Measurements from ENCODE around the gene CDK15. TPM values are rescaled to one million over a fixed set of nuclear protein-coding genes. Genes with fewer than 3 reads are reported as not detected.

CDK15 gene
- total RNA-seq, 1 donor from 2014 or later, result 0.07 TPM

GRCh38 chr2:201862843-201863242 lies 56.5 kb downstream of the CDK15 start:
- DNase-seq (ENCODE audit: low spot score, unreplicated experiment), result no peak
- Mint-ChIP-seq H3K27me3 (no peaks in the 10 kb centered on the region), H3K27ac (no peak overlapping the region), H3K4me1 (ENCODE audit: low read depth) (peaks cover 56% of the 10 kb centered on the region), H3K9me3 (ENCODE audit: low read depth) (peaks cover under 1% of the 10 kb centered on the region), H3K36me3 (ENCODE audit: insufficient read depth) (no peaks in the 10 kb centered on the region), H3K4me3 (ENCODE audit: low read depth) (no peak overlapping the region)
- TF ChIP-seq CTCF (IDR thresholded peaks at IDR 0.05; ENCODE audit: unreplicated experiment), result no peak

DNA sequence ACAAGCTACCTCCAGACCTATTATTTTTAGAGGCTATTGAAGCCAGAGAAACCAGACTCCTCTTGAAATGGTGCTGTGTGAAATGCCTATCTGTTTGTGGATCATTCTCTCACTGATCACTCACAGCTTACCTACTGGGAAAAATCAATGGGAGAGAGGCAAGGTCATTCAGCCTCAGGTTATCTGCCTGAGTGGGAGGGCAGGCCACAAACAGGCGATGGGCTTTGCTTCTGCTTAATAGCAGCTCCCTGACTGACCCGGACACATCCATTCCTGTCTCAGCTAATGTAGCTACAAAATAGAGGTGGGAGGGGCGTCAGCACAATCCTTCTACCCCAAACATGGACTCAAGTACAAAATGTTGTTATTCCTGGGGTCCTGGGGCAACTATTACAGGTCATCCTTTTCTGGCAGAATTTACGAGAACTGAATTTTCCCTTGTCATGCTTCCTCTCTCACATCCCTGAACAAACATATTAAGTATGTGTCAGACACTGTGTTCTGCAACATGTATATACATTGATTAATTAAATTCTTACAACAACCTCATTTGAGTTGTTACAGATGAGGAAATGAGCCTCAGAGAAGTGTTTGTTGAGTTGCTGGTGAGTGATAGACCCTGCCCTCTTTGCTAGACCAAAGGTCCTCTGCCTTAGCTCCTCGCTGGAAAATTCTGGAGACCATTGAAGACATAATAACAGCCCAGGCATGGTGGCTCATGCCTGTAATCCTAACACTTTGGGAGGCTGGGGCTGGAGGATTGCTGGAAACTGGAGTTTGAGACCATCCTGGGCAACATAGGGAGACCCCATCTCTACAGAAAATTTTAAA lies 60.5 kb downstream of the CDK15 start:
- Mint-ChIP-seq H3K27ac (peak overlapping the region; percentile 92), H3K4me1 (ENCODE audit: low read depth) (peaks cover 37% of the 10 kb centered on the region), H3K27me3 (no peaks in the 10 kb centered on the region), H3K4me3 (ENCODE audit: low read depth) (peak overlapping the region; percentile 12), H3K36me3 (ENCODE audit: insufficient read depth) (no peaks in the 10 kb centered on the region), H3K9me3 (ENCODE audit: low read depth) (peaks cover 2% of the 10 kb centered on the region)
- no peak for TF ChIP-seq CTCF (IDR thresholded peaks at IDR 0.05; ENCODE audit: unreplicated experiment)
- no peak for DNase-seq (ENCODE audit: low spot score, unreplicated experiment)

GRCh38 chr2:201871471-201871870 lies 65.1 kb downstream of the CDK15 start:
- Mint-ChIP-seq H3K27ac (no peak overlapping the region), H3K4me3 (ENCODE audit: low read depth) (no peak overlapping the region), H3K9me3 (ENCODE audit: low read depth) (peaks cover 2% of the 10 kb centered on the region), H3K4me1 (ENCODE audit: low read depth) (peaks cover 35% of the 10 kb centered on the region), H3K27me3 (no peaks in the 10 kb centered on the region), H3K36me3 (ENCODE audit: insufficient read depth) (no peaks in the 10 kb centered on the region)
- TF ChIP-seq CTCF (IDR thresholded peaks at IDR 0.05; ENCODE audit: unreplicated experiment), result no peak
- DNase-seq (ENCODE audit: low spot score, unreplicated experiment), result no peak

DNA sequence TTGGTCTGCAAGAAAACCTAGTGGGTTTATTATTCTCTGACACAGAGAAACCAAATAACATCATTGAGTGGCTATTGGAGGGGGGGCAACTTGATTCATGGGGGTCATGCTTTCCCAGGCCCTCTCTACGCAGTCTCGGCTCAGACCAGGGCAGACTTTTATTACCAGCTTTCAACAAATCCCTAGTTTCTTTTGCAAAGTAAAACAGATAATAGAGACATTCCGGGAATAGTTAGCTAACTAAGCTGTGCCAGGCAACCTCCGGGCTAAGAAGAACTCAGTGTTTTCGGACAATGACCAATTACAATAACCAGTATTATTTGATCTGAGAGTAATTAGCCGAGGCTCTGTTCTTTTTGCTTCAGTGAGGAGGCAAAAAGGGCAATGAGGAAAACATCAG lies 66.3 kb downstream of the CDK15 start:
- TF ChIP-seq CTCF (IDR thresholded peaks at IDR 0.05; ENCODE audit: unreplicated experiment), result no peak
- H3K9me3 Mint-ChIP-seq (ENCODE audit: low read depth), result peaks cover 2% of the 10 kb centered on the region

GRCh38 chr2:201879996-201880395 lies 73.7 kb downstream of the CDK15 start:
- no peak for DNase-seq (ENCODE audit: low spot score, unreplicated experiment)
- Mint-ChIP-seq H3K27me3 (no peaks in the 10 kb centered on the region), H3K36me3 (ENCODE audit: insufficient read depth) (no peaks in the 10 kb centered on the region), H3K4me1 (ENCODE audit: low read depth) (peaks cover 45% of the 10 kb centered on the region), H3K4me3 (ENCODE audit: low read depth) (no peak overlapping the region), H3K27ac (no peak overlapping the region), H3K9me3 (ENCODE audit: low read depth) (no peaks in the 10 kb centered on the region)
- no peak for TF ChIP-seq CTCF (IDR thresholded peaks at IDR 0.05; ENCODE audit: unreplicated experiment)

More for the DNA sequence above, 66.3 kb downstream of the CDK15 start:
- no peak for DNase-seq (ENCODE audit: low spot score, unreplicated experiment)
- Mint-ChIP-seq H3K27me3 (no peaks in the 10 kb centered on the region), H3K27ac (peak overlapping the region; percentile 90), H3K36me3 (ENCODE audit: insufficient read depth) (no peaks in the 10 kb centered on the region), H3K4me1 (ENCODE audit: low read depth) (peaks cover 26% of the 10 kb centered on the region), H3K4me3 (ENCODE audit: low read depth) (no peak overlapping the region)
